ENCODE results near the gene RAB44.

The RAB44 gene

GRCh38 chr6:36753671-36754405 lies 56.2 kb downstream of the RAB44 start:
- no peak for DNase-seq

GRCh38 chr6:36754582-36755434 lies 57.2 kb downstream of the RAB44 start:
- no peak for DNase-seq

- DNase-seq, result peak; percentile 50 to 58
Measured at GRCh38 chr6:36755435-36756348, 58.1 kb downstream of the RAB44 start.

- DNase-seq, result no peak
Measured at GRCh38 chr6:36756786-36757185, 59.2 kb downstream of the RAB44 start.

- DNase-seq, result no peak
Measured at GRCh38 chr6:36757206-36757605, 59.6 kb downstream of the RAB44 start.

GRCh38 chr6:36757943-36758508 lies 60.4 kb downstream of the RAB44 start:
- no peak for DNase-seq

GRCh38 chr6:36758516-36759147 lies 61.0 kb downstream of the RAB44 start:
- DNase-seq, result no peak

- peak; percentile 84 to 87 for DNase-seq
Measured at GRCh38 chr6:36759148-36759759, 61.6 kb downstream of the RAB44 start.

GRCh38 chr6:36760685-36761435 lies 63.2 kb downstream of the RAB44 start:
- DNase-seq, result no peak

GRCh38 chr6:36762123-36762522 lies 64.5 kb downstream of the RAB44 start:
- no peak for DNase-seq

- no peak for DNase-seq
Measured at GRCh38 chr6:36765190-36765589, 67.6 kb downstream of the RAB44 start.

GRCh38 chr6:36765594-36766398 lies 68.2 kb downstream of the RAB44 start:
- DNase-seq, result peak; percentile 80 to 83

- DNase-seq, result no peak
Measured at GRCh38 chr6:36766399-36766945, 68.8 kb downstream of the RAB44 start.

GRCh38 chr6:36769183-36769675 lies 71.6 kb downstream of the RAB44 start:
- no peak for DNase-seq

GRCh38 chr6:36769676-36770499 lies 72.3 kb downstream of the RAB44 start:
- DNase-seq, result no peak

GRCh38 chr6:36771145-36771544 lies 73.5 kb downstream of the RAB44 start:
- no peak for DNase-seq

GRCh38 chr6:36772397-36772796 lies 74.8 kb downstream of the RAB44 start:
- no peak for DNase-seq

GRCh38 chr6:36774331-36774730 lies 76.7 kb downstream of the RAB44 start:
- DNase-seq, result no peak

GRCh38 chr6:36776167-36776566 lies 78.5 kb downstream of the RAB44 start:
- DNase-seq, result no peak

Data from stimulated activated CD4-positive, alpha-beta T cell treated with anti-CD3 and anti-CD28 coated beads, Interleukin-2, amount 100 ng/mL, for 48 hours (primary cell).